Middle frontal gyrus (tissue), 1 donor: ENCODE results near the gene GPT2.

Source experiments
- DNase-seq: peaks from one replicate; pipeline ENCODE4 v3.0.0-alpha.2; 2015; ENCODE audit warnings: low spot score; ENCODE audit errors: extremely low spot score

The GPT2 gene

DNA sequence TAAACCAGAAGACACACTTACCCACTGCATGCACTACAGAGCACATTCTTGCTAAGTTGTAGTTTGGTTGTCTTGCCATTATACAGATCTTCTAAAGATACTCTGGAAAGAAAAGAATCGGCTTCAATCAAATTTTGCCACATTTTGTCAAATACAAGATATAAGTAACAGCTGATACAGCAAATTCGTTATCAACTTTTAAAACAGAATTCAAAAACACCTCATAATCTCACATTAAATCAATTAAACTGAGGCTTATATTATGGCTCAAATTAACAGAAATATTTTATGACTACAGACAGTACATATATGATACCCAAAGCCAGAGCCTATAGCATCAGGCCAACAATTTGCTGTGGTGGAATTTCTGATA lies 83.9 kb downstream of the GPT2 start:
- DNase-seq, result no peak

DNA sequence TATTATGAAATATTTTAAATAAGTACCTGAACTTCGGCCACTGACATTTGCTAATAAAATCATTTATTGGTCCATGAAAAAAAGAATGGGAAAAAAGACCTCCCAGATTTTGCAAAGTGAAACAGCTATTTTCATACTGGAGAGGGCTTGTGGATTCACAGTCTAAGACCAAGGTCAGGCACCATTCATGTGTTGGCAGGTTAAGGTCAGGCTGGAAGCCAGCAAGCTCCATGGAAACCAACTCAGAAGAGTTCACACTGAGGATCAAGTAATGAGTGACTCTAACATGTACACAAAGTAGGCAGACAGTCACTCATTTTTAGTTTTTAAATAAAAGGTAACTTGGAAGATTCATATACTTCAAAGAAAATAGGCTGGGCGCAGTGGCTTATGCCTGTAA lies 85.9 kb downstream of the GPT2 start:
- DNase-seq, result no peak

GRCh38 chr16:46971271-46971670 lies 87.1 kb downstream of the GPT2 start:
- DNase-seq, result no peak

DNA sequence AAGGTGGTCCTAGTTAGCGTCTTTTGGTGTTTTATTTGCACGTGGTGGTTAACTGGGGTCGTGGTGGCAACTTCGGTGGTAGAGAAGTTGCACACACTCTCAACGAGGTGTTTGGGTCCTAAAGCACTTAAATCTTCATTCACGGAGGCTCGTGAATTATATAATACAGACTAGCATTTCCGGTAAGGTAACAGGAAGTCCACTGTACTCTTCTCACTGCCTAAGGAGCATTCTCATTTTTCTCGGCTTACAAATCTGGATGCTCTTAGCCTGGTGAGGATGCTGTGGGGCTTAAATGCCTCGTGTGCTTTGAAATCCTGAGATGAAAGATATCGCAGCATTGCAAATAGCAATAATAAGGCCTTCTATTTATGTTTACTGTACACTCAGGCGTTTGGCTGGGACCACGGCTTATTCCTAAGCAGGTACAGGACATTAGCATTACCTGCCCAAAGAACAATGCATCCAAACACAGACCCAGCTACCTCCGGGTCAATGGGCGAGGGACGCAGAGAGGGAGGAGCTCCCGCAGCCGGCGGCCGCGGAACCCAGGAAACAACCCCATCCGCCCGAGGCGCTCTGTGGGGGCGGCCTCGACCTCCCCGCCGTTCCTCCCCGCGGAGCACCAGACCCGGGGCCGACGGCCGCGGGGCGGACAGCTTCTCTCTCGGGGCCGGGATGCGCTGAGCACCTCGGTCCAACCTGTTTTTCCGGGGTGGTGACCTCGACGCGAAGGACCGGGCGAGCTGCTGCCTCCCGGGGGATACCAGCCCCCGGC lies 88.5 kb downstream of the GPT2 start:
- no peak for DNase-seq

GRCh38 chr16:46973207-46973995 lies 89.2 kb downstream of the GPT2 start, which contains the start of gene DNAJA2:
Gene DNAJA2 (minus strand): TSS chr16:46973674. CDS start chr16:46973572, 102 bp downstream.
- peak; percentile 85 for DNase-seq

GRCh38 chr16:46973996-46974324 lies 89.8 kb downstream of the GPT2 start:
- no peak for DNase-seq

DNA sequence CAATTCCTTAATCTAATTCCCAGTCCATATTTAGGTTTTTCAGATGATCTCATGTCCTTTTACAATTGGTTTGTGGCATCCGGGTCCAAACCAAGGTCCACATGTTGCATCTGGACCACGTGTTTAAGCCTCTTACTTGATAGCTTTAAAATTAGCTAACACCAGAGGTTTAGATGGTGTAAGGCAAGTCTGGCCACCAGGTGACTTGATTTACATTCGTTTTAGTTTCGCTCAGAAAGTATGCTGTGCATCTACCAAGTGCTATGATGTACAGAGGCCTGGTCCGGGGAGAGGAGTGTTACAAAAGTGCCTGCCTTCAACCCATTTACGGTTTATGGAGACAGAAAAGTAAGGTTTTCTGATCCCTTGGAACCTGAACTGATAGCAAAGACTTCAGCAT lies 90.2 kb downstream of the GPT2 start:
- no peak for DNase-seq

DNA sequence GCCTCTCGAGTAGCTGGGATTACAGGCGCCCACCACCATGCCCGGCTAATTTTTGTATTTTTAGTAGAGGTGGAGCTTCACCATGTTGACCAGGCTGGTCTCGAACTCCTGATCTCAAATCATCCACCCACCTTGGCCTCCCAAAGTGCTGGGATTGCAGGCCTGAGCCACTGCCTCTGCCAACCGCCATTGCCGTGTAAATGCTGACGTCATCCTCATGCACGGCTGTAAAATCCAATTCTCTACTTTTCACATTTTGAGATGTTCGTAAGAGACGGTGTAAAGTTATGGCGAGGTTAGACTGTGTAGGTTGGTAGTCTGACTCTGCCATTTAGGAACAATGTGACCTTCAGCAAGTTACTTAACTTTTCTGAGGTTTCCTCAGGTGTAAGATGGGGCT lies 91.0 kb downstream of the GPT2 start:
- DNase-seq, result no peak

DNA sequence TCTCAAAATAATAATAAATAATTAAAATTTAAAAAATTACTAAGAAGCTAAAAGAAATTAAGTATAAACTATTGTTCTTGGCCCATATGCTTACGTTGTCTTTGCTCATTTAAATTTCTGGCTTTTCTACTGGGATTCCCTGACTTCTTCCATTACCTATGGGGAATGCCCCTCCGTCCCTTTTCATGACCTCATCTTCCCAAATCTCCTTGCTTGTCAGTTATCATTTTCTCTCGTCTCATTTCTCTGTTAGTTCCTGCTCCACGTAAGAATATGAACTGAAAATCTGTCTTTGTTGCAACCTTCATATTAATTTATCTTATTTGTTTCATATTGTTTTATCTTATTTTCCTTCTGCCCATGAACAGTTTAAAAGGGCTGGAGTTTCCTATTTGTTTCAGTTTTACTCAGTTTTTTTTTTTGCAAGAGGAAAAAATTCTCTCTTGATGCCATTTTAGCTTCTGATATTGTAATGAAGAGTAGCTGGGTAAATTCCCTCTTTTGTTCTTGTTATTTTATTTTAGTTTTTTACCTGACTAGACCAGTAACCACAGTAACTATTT lies 91.8 kb downstream of the GPT2 start:
- DNase-seq, result no peak

- no peak for DNase-seq
Measured at GRCh38 chr16:46976550-46976949, 92.4 kb downstream of the GPT2 start.
